Smooth muscle cell of the umbilical artery (primary cell): Measurements from ENCODE around the gene REG1B. TPM values are rescaled to one million over a fixed set of nuclear protein-coding genes. Genes with fewer than 3 reads are reported as not detected.

Source experiments
- total RNA-seq: library from RNA; depleted of rRNA; stranded (reverse); fragments of >200 nt; gene quantifications from 2 replicates; pipeline ENCODE4 v1.2.3, GENCODE V29; 2014

Gene REG1B, protein sequence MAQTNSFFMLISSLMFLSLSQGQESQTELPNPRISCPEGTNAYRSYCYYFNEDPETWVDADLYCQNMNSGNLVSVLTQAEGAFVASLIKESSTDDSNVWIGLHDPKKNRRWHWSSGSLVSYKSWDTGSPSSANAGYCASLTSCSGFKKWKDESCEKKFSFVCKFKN
- total RNA-seq, result not detected in 2 replicates

DNA sequence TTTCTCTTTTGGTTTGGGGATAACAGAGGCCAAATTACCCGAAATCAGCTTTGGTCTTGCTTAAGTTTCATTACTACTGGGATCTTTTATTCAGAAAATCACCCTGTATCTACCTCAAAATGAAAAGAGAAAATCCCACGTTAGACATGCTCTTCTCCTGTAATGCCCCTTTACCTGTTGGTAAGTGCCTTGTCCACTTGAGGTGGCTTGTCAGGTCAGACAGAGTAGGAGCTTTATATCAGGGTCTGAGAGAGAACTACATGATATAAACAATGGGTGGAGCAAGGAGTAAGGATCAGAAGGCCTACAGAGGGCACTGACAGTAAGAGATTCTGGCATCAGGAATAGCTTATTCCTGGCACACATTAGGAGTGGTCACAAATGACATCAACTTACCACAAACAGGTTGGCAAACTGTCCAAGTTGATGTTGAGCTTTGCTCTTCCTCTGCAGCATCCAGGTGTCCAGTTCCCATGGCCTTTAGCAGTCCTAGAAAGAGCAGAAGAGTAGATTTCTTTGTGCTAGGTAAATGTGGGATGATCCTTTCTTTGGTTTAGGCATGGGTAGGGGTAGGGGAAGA lies at the start of gene REG1B:
Gene REG1B (minus strand): TSS at position 209 of the 580 bp plus-strand sequence. CDS start 381 bp downstream, outside the sequence.

DNA sequence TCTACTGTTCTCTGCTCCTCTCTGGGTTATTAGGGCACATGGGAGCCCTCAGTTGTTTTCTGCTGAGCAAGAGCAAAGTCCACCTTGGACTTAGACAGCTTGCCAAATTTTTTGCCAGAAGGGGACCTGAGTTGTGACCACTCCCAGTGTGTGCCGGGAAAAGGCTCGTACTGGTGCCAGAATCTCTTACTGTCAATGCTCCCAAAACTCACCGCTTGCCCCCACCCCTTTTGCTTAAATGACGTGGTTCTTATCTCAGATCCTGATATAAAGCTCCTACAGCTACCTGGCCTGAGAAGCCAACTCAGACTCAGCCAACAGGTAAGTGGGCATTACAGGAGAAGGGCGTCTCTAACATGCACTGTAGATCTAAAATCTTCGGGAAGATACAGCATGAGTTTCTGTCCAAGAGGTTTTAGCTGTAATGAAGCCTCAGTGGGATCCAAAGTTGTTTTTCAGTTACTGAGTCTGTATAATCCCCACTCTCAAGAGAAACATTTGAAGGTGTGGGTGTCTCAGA lies 32.5 kb upstream of the REG1B start, which contains the start of gene REG1A:
Gene REG1A (plus strand): TSS at position 295 of the 520 bp plus-strand sequence. CDS start 374 bp downstream, outside the sequence.

Other genes starting within 250 kb of the REG1B start
- not detected in 2 replicates for gene REG3G, start 62.3 kb downstream of the REG1B start, total RNA-seq
- not detected in 2 replicates for gene REG1A, start 32.5 kb upstream of the REG1B start, total RNA-seq
- not detected in 2 replicates for gene REG3A, start 71.8 kb upstream of the REG1B start, total RNA-seq